Kidney capillary endothelial cell (primary cell): ENCODE data around the gene MSH4.
A peak's percentile ranks its signal among the peaks of the same experiment; 100 is the strongest.

Source experiments
- DNase-seq: peaks from one replicate; pipeline ENCODE4 v3.0.0-alpha.2; 2018; ENCODE audit warnings: low spot score

The MSH4 gene

GRCh38 chr1:75943037-75943436 lies 146.4 kb downstream of the MSH4 start:
- DNase-seq = peak; percentile 40

- no peak for DNase-seq
These were observed 153.5 kb downstream of the MSH4 start for GRCh38 chr1:75950176-75950575.

- no peak for DNase-seq
These were observed 155.3 kb downstream of the MSH4 start for GRCh38 chr1:75952016-75952415.

- DNase-seq = no peak
These were observed 156.8 kb downstream of the MSH4 start for GRCh38 chr1:75953461-75953860.

- DNase-seq = no peak
These were observed 157.9 kb downstream of the MSH4 start for GRCh38 chr1:75954586-75954985.
